ENCODE measurements around the gene SEC24C. TPM values are rescaled to one million over a fixed set of nuclear protein-coding genes. Genes with fewer than 3 reads are reported as not detected.

The SEC24C gene
- total RNA-seq, 4 donors from 2014 or later = 56.2 to 95.2 (median 83.9) TPM

DNA sequence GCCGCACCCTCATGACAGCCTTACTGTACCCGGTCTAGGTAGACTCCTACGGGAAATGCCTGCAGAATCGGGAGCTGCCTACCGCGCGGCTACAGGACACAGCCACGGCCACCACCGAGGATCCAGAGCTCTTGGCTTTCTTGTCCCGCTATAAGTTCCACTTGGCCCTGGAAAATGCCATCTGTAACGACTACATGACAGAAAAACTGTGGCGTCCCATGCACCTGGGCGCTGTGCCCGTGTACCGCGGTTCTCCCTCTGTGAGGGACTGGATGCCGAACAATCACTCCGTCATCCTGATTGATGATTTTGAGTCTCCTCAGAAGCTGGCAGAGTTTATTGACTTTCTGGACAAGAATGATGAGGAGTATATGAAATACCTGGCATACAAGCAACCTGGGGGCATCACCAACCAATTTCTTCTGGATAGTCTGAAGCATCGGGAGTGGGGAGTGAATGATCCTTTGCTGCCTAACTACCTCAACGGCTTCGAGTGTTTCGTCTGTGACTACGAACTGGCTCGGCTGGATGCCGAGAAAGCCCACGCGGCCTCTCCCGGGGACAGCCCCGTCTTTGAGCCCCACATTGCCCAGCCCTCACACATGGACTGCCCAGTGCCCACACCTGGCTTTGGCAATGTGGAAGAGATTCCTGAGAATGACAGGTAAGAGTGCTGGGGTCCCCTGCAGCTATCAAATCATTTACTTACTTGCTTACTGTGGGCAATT is 29.1 kb downstream of the SEC24C start:
- Histone ChIP-seq H3K9me3 (no peaks in the 10 kb centered on the region), H3K4me3 (replicated peaks in 1 of 3) (peak overlapping the region; percentile 16 to 98 (median 94)), H3K27ac (peak overlapping the region; percentile 80 to 99 (median 89)), H3K27me3 (no peaks in the 10 kb centered on the region), H3K36me3 (peaks cover 32 to 39% of the 10 kb centered on the region in 2 donors), H3K4me1 (peaks cover 26 to 31% of the 10 kb centered on the region in 2 donors)
- no peak for TF ChIP-seq POLR2A (IDR thresholded peaks at IDR 0.05)
- TF ChIP-seq, protein P1, sequence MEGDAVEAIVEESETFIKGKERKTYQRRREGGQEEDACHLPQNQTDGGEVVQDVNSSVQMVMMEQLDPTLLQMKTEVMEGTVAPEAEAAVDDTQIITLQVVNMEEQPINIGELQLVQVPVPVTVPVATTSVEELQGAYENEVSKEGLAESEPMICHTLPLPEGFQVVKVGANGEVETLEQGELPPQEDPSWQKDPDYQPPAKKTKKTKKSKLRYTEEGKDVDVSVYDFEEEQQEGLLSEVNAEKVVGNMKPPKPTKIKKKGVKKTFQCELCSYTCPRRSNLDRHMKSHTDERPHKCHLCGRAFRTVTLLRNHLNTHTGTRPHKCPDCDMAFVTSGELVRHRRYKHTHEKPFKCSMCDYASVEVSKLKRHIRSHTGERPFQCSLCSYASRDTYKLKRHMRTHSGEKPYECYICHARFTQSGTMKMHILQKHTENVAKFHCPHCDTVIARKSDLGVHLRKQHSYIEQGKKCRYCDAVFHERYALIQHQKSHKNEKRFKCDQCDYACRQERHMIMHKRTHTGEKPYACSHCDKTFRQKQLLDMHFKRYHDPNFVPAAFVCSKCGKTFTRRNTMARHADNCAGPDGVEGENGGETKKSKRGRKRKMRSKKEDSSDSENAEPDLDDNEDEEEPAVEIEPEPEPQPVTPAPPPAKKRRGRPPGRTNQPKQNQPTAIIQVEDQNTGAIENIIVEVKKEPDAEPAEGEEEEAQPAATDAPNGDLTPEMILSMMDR (IDR thresholded peaks at IDR 0.05) = no peak
- intact Hi-C loops (cut with DNase I) = no loop called here
- peak; percentile 41 to 50 for DNase-seq
- 1 to 2% methylated on average over 26 to 27 of the region's 29 CpGs for WGBS, 2 donors

DNA sequence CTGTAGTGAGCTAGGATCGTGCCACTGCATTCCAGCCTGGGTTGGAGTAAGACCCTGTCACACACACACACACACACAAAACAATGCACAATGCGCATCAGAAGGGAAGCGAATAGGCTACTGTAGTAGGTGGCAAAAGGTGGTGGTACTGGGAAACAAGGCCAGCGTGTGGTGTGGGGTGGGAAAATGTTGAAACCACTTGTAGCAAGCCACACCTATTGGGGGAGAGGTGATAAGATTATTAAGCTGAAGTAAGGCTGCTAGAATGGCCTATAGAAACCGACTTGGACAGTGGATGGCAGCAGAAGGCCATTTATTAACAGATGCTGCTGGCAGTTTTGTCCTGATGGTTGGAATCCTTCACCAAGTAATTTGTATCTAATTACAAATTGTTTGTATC is 30.5 kb downstream of the SEC24C start:
- no peak overlapping the region for H3K27ac ChIP-seq
- WGBS, 2 donors = 40 to 55% methylated on average over 5 of the region's 5 CpGs
- TF ChIP-seq POLR2A (IDR thresholded peaks at IDR 0.05) = no peak
- TF ChIP-seq, protein P1 (IDR thresholded peaks at IDR 0.05) = no peak
- no peak for DNase-seq
- intact Hi-C loops (cut with DNase I) = no loop called here
- H3K36me3 ChIP-seq = peaks cover 26 to 29% of the 10 kb centered on the region in 2 donors
- peaks cover 26 to 31% of the 10 kb centered on the region in 2 donors for H3K4me1 ChIP-seq
- no peaks in the 10 kb centered on the region for H3K9me3 ChIP-seq
- no peak overlapping the region for H3K4me3 ChIP-seq (replicated peaks in 1 of 3)
- no peaks in the 10 kb centered on the region for H3K27me3 ChIP-seq

DNA sequence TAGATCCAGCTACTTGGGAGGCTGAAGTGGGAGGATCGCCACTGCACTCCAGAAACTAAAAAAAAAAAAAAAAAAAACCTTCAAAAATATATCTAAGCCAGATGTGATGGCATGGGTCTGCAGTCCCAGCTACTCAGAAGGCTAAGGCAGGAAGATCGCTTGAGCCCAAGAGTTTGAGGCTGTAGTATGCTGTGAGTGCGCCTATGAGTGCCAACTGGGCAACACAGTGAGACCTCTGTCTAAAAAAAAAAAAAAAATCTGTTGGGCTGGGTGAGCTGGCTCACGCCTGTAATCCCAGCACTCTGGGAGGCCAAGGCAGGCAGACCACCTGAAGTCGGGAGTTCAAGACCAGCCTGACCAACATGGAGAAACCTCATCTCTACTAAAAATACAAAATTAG is 34.8 kb downstream of the SEC24C start:
- intact Hi-C loops (cut with DNase I) = no loop called here
- TF ChIP-seq, protein P1 (IDR thresholded peaks at IDR 0.05) = no peak
- TF ChIP-seq POLR2A (IDR thresholded peaks at IDR 0.05) = no peak
- H3K36me3 ChIP-seq = peaks cover 12% of the 10 kb centered on the region in 2 donors
- H3K4me1 ChIP-seq = peaks cover 24 to 32% of the 10 kb centered on the region in 2 donors
- WGBS, 2 donors = 93 to 94% methylated on average over 5 of the region's 5 CpGs
- no peak overlapping the region for H3K4me3 ChIP-seq (replicated peaks in 1 of 3)
- DNase-seq = no peak
- no peak overlapping the region for H3K27ac ChIP-seq
- no peaks in the 10 kb centered on the region for H3K27me3 ChIP-seq
- no peaks in the 10 kb centered on the region for H3K9me3 ChIP-seq

DNA sequence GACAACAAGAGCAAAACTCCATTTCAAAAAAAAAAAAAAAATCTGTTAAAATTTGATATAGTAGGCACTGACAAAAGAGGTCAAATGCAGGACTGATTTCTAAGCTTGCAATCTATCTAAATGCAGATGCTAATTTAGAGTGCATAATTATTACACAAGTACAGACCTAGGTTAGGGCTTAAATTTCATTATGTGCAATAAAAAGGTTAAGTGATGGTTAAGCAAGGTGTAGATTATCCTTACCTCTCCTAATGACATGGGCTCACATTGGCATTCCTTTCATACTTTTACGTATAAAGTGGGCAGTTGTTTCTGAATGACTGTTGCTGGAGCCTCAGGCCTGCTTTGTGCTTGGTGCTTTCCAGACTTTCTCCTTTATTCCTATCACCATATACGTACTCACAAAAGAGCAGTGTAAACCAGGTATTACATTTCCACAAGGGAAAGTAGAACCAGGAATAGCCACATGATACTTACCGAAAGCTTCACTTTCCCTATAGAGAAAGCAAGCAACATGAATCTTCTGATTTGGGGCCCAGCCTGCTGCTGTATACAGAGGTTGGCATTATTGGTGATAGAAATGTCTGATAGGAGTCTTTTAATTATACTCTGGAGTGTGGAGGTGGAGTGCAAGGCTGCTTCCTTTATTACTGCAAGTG is 35.5 kb downstream of the SEC24C start:
- WGBS, 2 donors = 87 to 92% methylated on average over 3 of the region's 3 CpGs
- intact Hi-C loops (cut with DNase I) = no loop called here

More for the DNA sequence above, 35.5 kb downstream of the SEC24C start:
- Histone ChIP-seq H3K9me3 (no peaks in the 10 kb centered on the region), H3K4me3 (replicated peaks in 1 of 3) (no peak overlapping the region), H3K27ac (no peak overlapping the region), H3K4me1 (peaks cover 19 to 27% of the 10 kb centered on the region in 2 donors), H3K36me3 (peaks cover 12% of the 10 kb centered on the region in 2 donors), H3K27me3 (no peaks in the 10 kb centered on the region)
- DNase-seq = no peak
- TF ChIP-seq, protein P1 (IDR thresholded peaks at IDR 0.05) = no peak
- TF ChIP-seq POLR2A (IDR thresholded peaks at IDR 0.05) = no peak

All from thyroid gland (tissue), 4 donors.